ENCODE results near the gene FHL3. TPM values are rescaled to one million over a fixed set of nuclear protein-coding genes. Genes with fewer than 3 reads are reported as not detected.
A peak's percentile ranks its signal among the peaks of the same experiment; 100 is the strongest.
"Not testable (repeated sequence)": the region's sequence is repeated elsewhere in the genome, so short reads cannot be mapped to it uniquely, and the experiment has no call there.

FHL3 gene
- total and polyA plus RNA-seq, 8 donors: 5.1 to 11.3 (median 8.0) TPM

- H3K27ac ChIP-seq: no peak overlapping the region
- intact Hi-C loops (cut with DNase I): no loop called here
- TF ChIP-seq, protein P1, sequence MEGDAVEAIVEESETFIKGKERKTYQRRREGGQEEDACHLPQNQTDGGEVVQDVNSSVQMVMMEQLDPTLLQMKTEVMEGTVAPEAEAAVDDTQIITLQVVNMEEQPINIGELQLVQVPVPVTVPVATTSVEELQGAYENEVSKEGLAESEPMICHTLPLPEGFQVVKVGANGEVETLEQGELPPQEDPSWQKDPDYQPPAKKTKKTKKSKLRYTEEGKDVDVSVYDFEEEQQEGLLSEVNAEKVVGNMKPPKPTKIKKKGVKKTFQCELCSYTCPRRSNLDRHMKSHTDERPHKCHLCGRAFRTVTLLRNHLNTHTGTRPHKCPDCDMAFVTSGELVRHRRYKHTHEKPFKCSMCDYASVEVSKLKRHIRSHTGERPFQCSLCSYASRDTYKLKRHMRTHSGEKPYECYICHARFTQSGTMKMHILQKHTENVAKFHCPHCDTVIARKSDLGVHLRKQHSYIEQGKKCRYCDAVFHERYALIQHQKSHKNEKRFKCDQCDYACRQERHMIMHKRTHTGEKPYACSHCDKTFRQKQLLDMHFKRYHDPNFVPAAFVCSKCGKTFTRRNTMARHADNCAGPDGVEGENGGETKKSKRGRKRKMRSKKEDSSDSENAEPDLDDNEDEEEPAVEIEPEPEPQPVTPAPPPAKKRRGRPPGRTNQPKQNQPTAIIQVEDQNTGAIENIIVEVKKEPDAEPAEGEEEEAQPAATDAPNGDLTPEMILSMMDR (IDR thresholded peaks at IDR 0.05): no peak
- 15 to 24% methylated on average over 1 of the region's 1 CpG for WGBS, 2 donors
- FAIRE-seq: no peak
- no peaks in the 10 kb centered on the region for H3K27me3 ChIP-seq
- H3K4me3 ChIP-seq: no peak overlapping the region
- DNase-seq: no peak
- H3K9me3 ChIP-seq: no peaks in the 10 kb centered on the region
- peaks cover 0 to 6% (median 0%) of the 10 kb centered on the region in 3 donors for H3K4me1 ChIP-seq
- peaks cover 3 to 36% (median 23%) of the 10 kb centered on the region in 3 donors for H3K36me3 ChIP-seq
- no peak for ATAC-seq
These were observed 17.6 kb downstream of the FHL3 start for GRCh38 chr1:37987679-37988078.

DNA sequence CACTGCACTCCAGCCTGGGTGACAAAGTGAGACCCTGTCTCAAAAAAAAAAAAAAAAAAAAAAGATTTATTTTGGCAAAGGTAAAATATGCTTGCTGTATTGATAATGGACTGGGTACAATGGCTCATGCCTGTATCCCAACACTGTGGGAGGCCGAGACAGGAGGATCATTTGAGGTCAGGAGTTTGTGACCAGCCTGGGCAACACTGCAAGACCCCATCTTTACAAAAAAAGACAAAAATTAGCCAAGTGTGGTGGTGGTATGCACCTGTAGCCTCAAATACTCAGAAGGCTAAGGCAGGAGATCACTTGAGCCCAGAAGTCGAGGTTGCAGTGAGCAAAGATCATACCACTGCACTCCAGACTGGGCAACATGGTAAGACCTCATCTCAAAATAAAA lies 21.8 kb downstream of the FHL3 start:
- WGBS, 2 donors: 95 to 96% methylated on average over 2 of the region's 2 CpGs
- no peak overlapping the region for H3K27ac ChIP-seq
- intact Hi-C loops (cut with DNase I): no loop called here
- TF ChIP-seq, protein P1 (IDR thresholded peaks at IDR 0.05): no peak
- peaks cover 3 to 76% (median 41%) of the 10 kb centered on the region in 3 donors for H3K36me3 ChIP-seq
- H3K27me3 ChIP-seq: no peaks in the 10 kb centered on the region
- H3K4me3 ChIP-seq: no peak overlapping the region
- peaks cover 0 to 6% (median 0%) of the 10 kb centered on the region in 3 donors for H3K4me1 ChIP-seq
- no peak for ATAC-seq
- no peak for DNase-seq
- H3K9me3 ChIP-seq: no peaks in the 10 kb centered on the region
- FAIRE-seq: no peak

DNA sequence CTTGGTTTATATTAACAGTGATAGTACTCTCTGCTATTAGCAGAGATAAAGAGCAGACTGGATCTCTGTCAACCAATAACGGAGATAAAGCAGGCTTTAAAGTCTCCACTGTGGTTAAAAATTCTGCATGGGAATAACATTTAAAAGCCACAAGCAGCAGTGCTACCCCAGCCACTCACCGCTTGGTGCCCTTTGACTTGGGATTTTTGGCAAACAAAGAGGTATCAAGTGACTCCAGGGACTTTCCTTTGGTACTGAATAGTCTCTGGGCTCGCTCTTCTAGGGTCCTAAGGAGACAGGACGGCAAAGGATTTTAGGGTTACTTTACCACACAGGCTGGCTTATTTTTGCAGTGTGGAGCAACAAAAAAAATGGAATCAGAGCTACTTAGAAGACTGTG lies 26.8 kb downstream of the FHL3 start:
- Histone ChIP-seq H3K27me3 (no peaks in the 10 kb centered on the region), H3K36me3 (peaks cover 0 to 75% (median 32%) of the 10 kb centered on the region in 3 donors), H3K9me3 (no peaks in the 10 kb centered on the region), H3K4me3 (no peak overlapping the region), H3K4me1 (no peaks in the 10 kb centered on the region), H3K27ac (no peak overlapping the region)
- WGBS, 2 donors: 93 to 94% methylated on average over 4 of the region's 4 CpGs
- ATAC-seq (no peak), FAIRE-seq (no peak), DNase-seq (no peak)
- TF ChIP-seq, protein P1 (IDR thresholded peaks at IDR 0.05): no peak
- intact Hi-C loops (cut with DNase I): no loop called here

- ATAC-seq (peak; percentile 60 to 86 (median 82)), DNase-seq (peak in 1 of 6 donors; percentile 37)
- FAIRE-seq; H3K27me3 ChIP-seq; H3K4me3 ChIP-seq; H3K4me1 ChIP-seq; H3K27ac ChIP-seq; intact Hi-C loops (cut with DNase I); H3K9me3 ChIP-seq: not testable (repeated sequence)
- WGBS, 2 donors: 58 to 60% methylated on average over 6 of the region's 6 CpGs
- TF ChIP-seq, protein P1 (IDR thresholded peaks at IDR 0.05): peak; percentile 20 to 45 (median 26)
- peaks cover 0 to 47% (median 16%) of the 10 kb centered on the region in 3 donors for H3K36me3 ChIP-seq
These were observed 30.2 kb downstream of the FHL3 start for GRCh38 chr1:37975083-37975482.

DNA sequence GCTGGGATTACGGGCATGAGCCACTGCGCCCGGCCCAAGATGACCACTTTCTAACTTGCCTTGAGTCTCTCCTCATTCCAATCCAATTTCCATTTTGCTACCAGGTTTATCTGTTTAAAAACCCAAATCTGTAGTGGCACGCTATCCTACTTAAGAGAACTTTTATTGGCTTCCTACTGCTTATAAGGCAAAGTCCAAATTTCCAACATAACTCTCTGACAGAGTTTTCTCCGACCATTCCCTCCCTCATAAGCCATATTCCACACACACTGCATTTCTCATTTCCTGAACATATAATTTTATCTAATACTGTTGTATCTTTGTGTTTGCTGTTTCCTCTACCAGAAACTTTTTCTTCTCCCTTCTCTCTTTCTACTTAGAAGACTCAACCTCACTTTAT lies 30.7 kb downstream of the FHL3 start:
- no peak for DNase-seq
- ATAC-seq: no peak
- TF ChIP-seq, protein P1 (IDR thresholded peaks at IDR 0.05): no peak
- no peak overlapping the region for H3K4me3 ChIP-seq
- no peaks in the 10 kb centered on the region for H3K9me3 ChIP-seq
- no peak for FAIRE-seq
- peaks cover 0 to 42% (median 18%) of the 10 kb centered on the region in 3 donors for H3K36me3 ChIP-seq
- intact Hi-C loops (cut with DNase I): no loop called here
- no peaks in the 10 kb centered on the region for H3K4me1 ChIP-seq
- H3K27me3 ChIP-seq: no peaks in the 10 kb centered on the region
- H3K27ac ChIP-seq: no peak overlapping the region
- WGBS, 2 donors: 95 to 98% methylated on average over 5 of the region's 5 CpGs

- intact Hi-C loops (cut with DNase I); H3K4me1 ChIP-seq; H3K9me3 ChIP-seq; ATAC-seq; FAIRE-seq; H3K27me3 ChIP-seq; H3K27ac ChIP-seq; H3K4me3 ChIP-seq; DNase-seq: not testable (repeated sequence)
- peaks cover 6 to 40% (median 16%) of the 10 kb centered on the region in 3 donors for H3K36me3 ChIP-seq
- WGBS, 2 donors: 94 to 98% methylated on average over 5 of the region's 5 CpGs
These were observed 31.6 kb downstream of the FHL3 start for GRCh38 chr1:37973684-37974083.
